ENCODE results near the gene NKX2-1. TPM values are rescaled to one million over a fixed set of nuclear protein-coding genes. Genes with fewer than 3 reads are reported as not detected.

The NKX2-1 gene
- total RNA-seq: not detected in 2 replicates

GRCh38 chr14:36519431-36520321, at the start of gene NKX2-1:
Gene NKX2-1, minus strand, starts transcription at chr14:36520232. Its CDS starts 103 bp downstream, at chr14:36520129.

Other genes starting within 250 kb of the NKX2-1 start
- 9.8 and 11.6 TPM in 2 replicates for gene MBIP, start 199.6 kb downstream of the NKX2-1 start, total RNA-seq
- not detected in 2 replicates for gene NKX2-8, start 62.4 kb upstream of the NKX2-1 start, total RNA-seq
- 0.05 TPM in 1 of 2 replicates, not detected in the other for gene PAX9, start 141.6 kb upstream of the NKX2-1 start, total RNA-seq

Measured in smooth muscle cell of the umbilical artery (primary cell).